HepG2 (cell line): ENCODE results near the gene NUDT6.

ENCODE experiments used
- CHD4 ChIP-seq: fragments of 200-600 bp; sonication (generic); IDR thresholded peaks from 2 replicates; pipeline ENCODE4 v1.7.0; 2017; ENCODE audit warnings: mild to moderate bottlenecking, low read length, borderline replicate concordance
- FOXK2 ChIP-seq: fragments of 450-650 bp; IDR thresholded peaks from 2 replicates; pipeline ENCODE4 v1.6.1; 2016
- NR2C2 ChIP-seq: sonication (generic); formaldehyde crosslinking; IDR thresholded peaks from 2 replicates; pipeline ENCODE4 v1.4.0; 2020; ENCODE audit warnings: missing genetic modification reagents, mild to moderate bottlenecking, moderate library complexity, borderline replicate concordance
- PAF1 ChIP-seq: IDR thresholded peaks from 2 replicates; pipeline ENCODE4 v1.6.1; 2016; ENCODE audit warnings: missing genetic modification reagents, missing compliant biosample characterization
- ZFP36L1 ChIP-seq: sonication (generic); formaldehyde crosslinking; IDR thresholded peaks from 2 replicates; pipeline ENCODE4 v1.8.0; 2022; ENCODE audit warnings: mild to moderate bottlenecking, missing genetic modification reagents, moderate library complexity

DNA sequence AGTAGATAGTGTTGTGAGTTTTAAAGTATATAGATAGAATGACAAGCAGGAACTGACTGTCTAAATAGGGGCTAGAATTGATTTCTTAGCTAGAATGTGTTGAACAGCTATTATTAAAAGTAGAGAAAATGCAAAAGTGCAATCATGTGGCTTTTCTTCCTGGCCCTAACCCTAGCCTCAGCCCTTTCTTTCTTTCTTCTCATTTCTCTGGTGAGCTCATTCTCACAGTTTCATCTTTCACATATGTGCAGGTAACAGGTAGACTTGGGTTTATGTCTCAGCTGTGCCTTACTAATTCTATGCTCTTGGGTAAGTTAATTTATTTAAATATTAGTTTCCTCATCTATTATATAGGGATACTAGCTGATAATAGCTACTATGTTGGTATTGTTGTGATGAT lies 70.8 kb downstream of the NUDT6 start:
- TF ChIP-seq ZFP36L1 (CRISPR knock-in tag) (no peak), PAF1 (CRISPR knock-in tag) (no peak), NR2C2 (CRISPR knock-in tag) (no peak), FOXK2 (no peak), CHD4 (no peak)
